Right forelimb (tissue), 1 donor: ENCODE data around the gene SLC7A8.

Experiments used
- DNase-seq: peaks from one replicate; pipeline ENCODE4 v3.0.0-alpha.2; 2018

The SLC7A8 gene

GRCh38 chr14:23182372-23183157 lies 895 bp downstream of the SLC7A8 start:
- DNase-seq = peak; percentile 57

GRCh38 chr14:23181946-23182345 lies 1.5 kb downstream of the SLC7A8 start:
- no peak for DNase-seq

GRCh38 chr14:23181453-23181852 lies 2.0 kb downstream of the SLC7A8 start:
- DNase-seq = no peak

- DNase-seq = no peak
Observed at GRCh38 chr14:23177181-23177580, 6.3 kb downstream of the SLC7A8 start.

- DNase-seq = no peak
Observed at GRCh38 chr14:23175823-23176222, 7.6 kb downstream of the SLC7A8 start.

GRCh38 chr14:23174296-23175184 lies 8.9 kb downstream of the SLC7A8 start:
- no peak for DNase-seq

- DNase-seq = no peak
Observed at GRCh38 chr14:23173796-23174195, 9.7 kb downstream of the SLC7A8 start.

- no peak for DNase-seq
Observed at GRCh38 chr14:23173031-23173430, 10.4 kb downstream of the SLC7A8 start.

GRCh38 chr14:23172574-23172973 lies 10.9 kb downstream of the SLC7A8 start:
- DNase-seq = no peak

GRCh38 chr14:23172096-23172495 lies 11.4 kb downstream of the SLC7A8 start:
- no peak for DNase-seq

- no peak for DNase-seq
Observed at GRCh38 chr14:23171222-23171975, 12.1 kb downstream of the SLC7A8 start.

GRCh38 chr14:23169622-23170021 lies 13.8 kb downstream of the SLC7A8 start:
- DNase-seq = no peak

- DNase-seq = no peak
Observed at GRCh38 chr14:23168246-23168645, 15.2 kb downstream of the SLC7A8 start.

GRCh38 chr14:23167116-23167847 lies 16.2 kb downstream of the SLC7A8 start:
- DNase-seq = no peak

- DNase-seq = no peak
Observed at GRCh38 chr14:23164949-23165348, 18.5 kb downstream of the SLC7A8 start.

GRCh38 chr14:23164250-23164649 lies 19.2 kb downstream of the SLC7A8 start:
- no peak for DNase-seq

- DNase-seq = no peak
Observed at GRCh38 chr14:23163830-23164229, 19.6 kb downstream of the SLC7A8 start.

- DNase-seq = no peak
Observed at GRCh38 chr14:23162800-23163199, 20.7 kb downstream of the SLC7A8 start.

GRCh38 chr14:23162005-23162404 lies 21.5 kb downstream of the SLC7A8 start:
- no peak for DNase-seq

GRCh38 chr14:23160924-23161522 lies 22.4 kb downstream of the SLC7A8 start:
- DNase-seq = no peak

GRCh38 chr14:23159532-23159931 lies 23.9 kb downstream of the SLC7A8 start:
- no peak for DNase-seq

GRCh38 chr14:23158779-23159178 lies 24.7 kb downstream of the SLC7A8 start:
- no peak for DNase-seq
